Smooth muscle cell (in vitro differentiated cells): ENCODE data around the gene ZWINT. TPM values are rescaled to one million over a fixed set of nuclear protein-coding genes. Genes with fewer than 3 reads are reported as not detected.

ENCODE experiments used
- DNase-seq: peaks from one replicate; lab custom pipeline; 2025; ENCODE audit not compliant: unreplicated experiment; lab: John Stamatoyannopoulos, UW
- H2AFZ ChIP-seq: fragments of 200-600 bp; sonication (generic); 2 replicates; pipeline ENCODE4 v1.6.0; 2016; ENCODE audit warnings: antibody characterized with exemption, low read depth, mild to moderate bottlenecking
- H3F3A ChIP-seq: fragments of 200-600 bp; sonication (generic); 2 replicates; pipeline ENCODE4 v1.6.0; 2017; ENCODE audit warnings: antibody characterized with exemption, low read depth
- H3K27ac ChIP-seq: fragments of 200-600 bp; sonication (generic); 2 replicates; pipeline ENCODE4 v1.5.1; 2016; ENCODE audit warnings: low read depth, mild to moderate bottlenecking
- H3K27me3 ChIP-seq: fragments of 200-600 bp; sonication (generic); 2 replicates; pipeline ENCODE4 v1.6.1; 2016; ENCODE audit warnings: low read depth, mild to moderate bottlenecking
- H3K36me3 ChIP-seq: fragments of 200-600 bp; sonication (generic); 2 replicates; pipeline ENCODE4 v1.5.1; 2016; ENCODE audit warnings: low read depth
- H3K4me1 ChIP-seq: fragments of 200-600 bp; sonication (generic); 2 replicates; pipeline ENCODE4 v1.5.1; 2016; ENCODE audit warnings: low read depth
- H3K4me2 ChIP-seq: fragments of 200-600 bp; sonication (generic); 2 replicates; pipeline ENCODE4 v1.6.0; 2016; ENCODE audit warnings: mild to moderate bottlenecking
- H3K4me3 ChIP-seq: fragments of 200-600 bp; sonication (generic); 2 replicates; pipeline ENCODE4 v1.5.1; 2016; ENCODE audit warnings: mild to moderate bottlenecking
- H3K79me2 ChIP-seq: fragments of 200-600 bp; sonication (generic); 2 replicates; pipeline ENCODE4 v1.6.0; 2016; ENCODE audit warnings: low read depth, mild to moderate bottlenecking
- H3K9ac ChIP-seq: fragments of 200-600 bp; sonication (generic); 2 replicates; pipeline ENCODE4 v1.6.0; 2016; ENCODE audit warnings: low read depth
- H3K9me3 ChIP-seq: fragments of 200-600 bp; sonication (generic); replicated peaks from 2 replicates; pipeline ENCODE4 v1.5.1; 2016; ENCODE audit warnings: low read depth
- H4K20me1 ChIP-seq: fragments of 200-600 bp; sonication (generic); 2 replicates; pipeline ENCODE4 v1.6.0; 2016; ENCODE audit warnings: low read depth
- WGBS: methylation state at CpG from one replicate; pipeline ENCODE4 v1.1.7; 2016; ENCODE audit warnings: low lambda C conversion rate; 5-methylcytosine and 5-hydroxymethylcytosine counted together
- polyA plus RNA-seq: library from polyadenylated mRNA; unstranded; fragments of >200 nt; fragmentation: Nextera tagmentation; extraction: Ambion mirVana; gene quantifications from 2 replicates; pipeline ENCODE4 v1.2.1, GENCODE V29; 2016
- total RNA-seq: library from RNA; depleted of rRNA; stranded (reverse); fragments of >200 nt; gene quantifications from 2 replicates; pipeline ENCODE4 v1.2.3, GENCODE V29; 2014
- TF ChIP-seq, protein P1 (sequence below): fragments of 200-600 bp; sonication (generic); IDR thresholded peaks from 2 replicates; pipeline ENCODE4 v1.5.1; 2017; ENCODE audit warnings: borderline replicate concordance, mild to moderate bottlenecking, antibody characterized with exemption; ENCODE audit not compliant: insufficient read depth, poor library complexity, severe bottlenecking

The ZWINT gene
- total and polyA plus RNA-seq, 2 experiments from 2014 or later, result 19.5 to 27.4 TPM

- Histone ChIP-seq H3K4me2 (peak overlapping the region; percentile 88), H3K27ac (no peak overlapping the region), H4K20me1 (no peaks in the 10 kb centered on the region), H3F3A (peaks cover 4% of the 10 kb centered on the region), H3K9ac (peak overlapping the region; percentile 2), H3K27me3 (no peaks in the 10 kb centered on the region), H2AFZ (peak overlapping the region; percentile 85), H3K79me2 (no peaks in the 10 kb centered on the region), H3K4me1 (no peaks in the 10 kb centered on the region), H3K9me3 (no peaks in the 10 kb centered on the region), H3K36me3 (no peaks in the 10 kb centered on the region), H3K4me3 (peak overlapping the region; percentile 85)
- DNase-seq, result no peak
- 13% methylated on average over 6 of the region's 6 CpGs for WGBS
- TF ChIP-seq, protein P1, sequence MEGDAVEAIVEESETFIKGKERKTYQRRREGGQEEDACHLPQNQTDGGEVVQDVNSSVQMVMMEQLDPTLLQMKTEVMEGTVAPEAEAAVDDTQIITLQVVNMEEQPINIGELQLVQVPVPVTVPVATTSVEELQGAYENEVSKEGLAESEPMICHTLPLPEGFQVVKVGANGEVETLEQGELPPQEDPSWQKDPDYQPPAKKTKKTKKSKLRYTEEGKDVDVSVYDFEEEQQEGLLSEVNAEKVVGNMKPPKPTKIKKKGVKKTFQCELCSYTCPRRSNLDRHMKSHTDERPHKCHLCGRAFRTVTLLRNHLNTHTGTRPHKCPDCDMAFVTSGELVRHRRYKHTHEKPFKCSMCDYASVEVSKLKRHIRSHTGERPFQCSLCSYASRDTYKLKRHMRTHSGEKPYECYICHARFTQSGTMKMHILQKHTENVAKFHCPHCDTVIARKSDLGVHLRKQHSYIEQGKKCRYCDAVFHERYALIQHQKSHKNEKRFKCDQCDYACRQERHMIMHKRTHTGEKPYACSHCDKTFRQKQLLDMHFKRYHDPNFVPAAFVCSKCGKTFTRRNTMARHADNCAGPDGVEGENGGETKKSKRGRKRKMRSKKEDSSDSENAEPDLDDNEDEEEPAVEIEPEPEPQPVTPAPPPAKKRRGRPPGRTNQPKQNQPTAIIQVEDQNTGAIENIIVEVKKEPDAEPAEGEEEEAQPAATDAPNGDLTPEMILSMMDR, result no peak
Observed at GRCh38 chr10:56360583-56360966, 484 bp downstream of the ZWINT start.

DNA sequence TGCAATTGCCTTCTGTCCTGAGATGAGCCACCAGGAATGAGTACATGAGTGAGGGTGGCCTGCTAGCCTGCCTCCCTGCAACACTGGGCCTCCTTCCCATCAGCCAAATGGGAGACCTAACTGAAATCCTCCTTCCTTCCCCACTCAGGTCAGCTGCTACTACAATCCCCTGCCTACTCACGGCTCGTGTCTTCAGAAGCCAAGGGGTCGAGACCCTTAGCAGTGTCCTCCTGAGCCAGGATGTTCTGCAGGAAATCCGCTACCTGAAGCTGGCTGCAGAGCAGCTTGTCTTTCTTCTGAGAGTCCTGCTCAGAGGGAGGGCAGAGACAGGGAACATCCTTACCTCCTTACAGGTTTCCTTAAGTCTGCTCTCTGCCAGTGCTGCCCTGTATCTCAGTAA, 1.2 kb downstream of the ZWINT start:
- peak overlapping the region; percentile 85 for H3K4me3 ChIP-seq
- no peaks in the 10 kb centered on the region for H3K79me2 ChIP-seq
- WGBS, result 95% methylated on average over 4 of the region's 4 CpGs
- H3K36me3 ChIP-seq, result no peaks in the 10 kb centered on the region
- no peaks in the 10 kb centered on the region for H3K27me3 ChIP-seq
- TF ChIP-seq, protein P1, result no peak
- H3F3A ChIP-seq, result peaks cover 4% of the 10 kb centered on the region
- H3K9me3 ChIP-seq, result no peaks in the 10 kb centered on the region
- no peak overlapping the region for H3K27ac ChIP-seq
- no peaks in the 10 kb centered on the region for H4K20me1 ChIP-seq
- H3K4me1 ChIP-seq, result no peaks in the 10 kb centered on the region
- H2AFZ ChIP-seq, result no peak overlapping the region
- peak overlapping the region; percentile 88 for H3K4me2 ChIP-seq
- no peak overlapping the region for H3K9ac ChIP-seq
- no peak for DNase-seq

DNA sequence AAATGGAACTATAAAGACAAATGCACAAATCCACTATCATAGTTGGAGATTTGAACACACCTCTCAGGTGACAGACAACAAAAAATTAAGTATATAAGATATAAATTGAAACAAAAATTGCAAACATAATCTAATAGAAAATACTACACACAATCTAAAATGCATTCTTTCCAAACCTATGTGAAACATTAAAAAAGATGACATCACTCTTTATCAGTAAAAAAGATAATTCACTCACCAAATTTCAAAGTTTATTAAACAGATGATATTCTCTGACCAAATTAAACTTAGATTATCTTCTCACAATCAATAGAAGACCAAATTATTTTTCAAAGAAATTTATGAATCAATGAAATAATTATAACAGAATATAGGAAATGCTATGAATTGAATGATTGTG, 4.0 kb downstream of the ZWINT start:
- no peak overlapping the region for H3K4me2 ChIP-seq
- no peaks in the 10 kb centered on the region for H3K9me3 ChIP-seq
- H3F3A ChIP-seq, result peaks cover 4% of the 10 kb centered on the region
- no peak overlapping the region for H3K27ac ChIP-seq
- no peak overlapping the region for H3K4me3 ChIP-seq
- no peak overlapping the region for H2AFZ ChIP-seq
- TF ChIP-seq, protein P1, result no peak
- no peaks in the 10 kb centered on the region for H3K4me1 ChIP-seq
- H3K9ac ChIP-seq, result no peak overlapping the region
- H3K36me3 ChIP-seq, result no peaks in the 10 kb centered on the region
- no peaks in the 10 kb centered on the region for H3K79me2 ChIP-seq
- no peaks in the 10 kb centered on the region for H4K20me1 ChIP-seq
- H3K27me3 ChIP-seq, result no peaks in the 10 kb centered on the region
- DNase-seq, result no peak

DNA sequence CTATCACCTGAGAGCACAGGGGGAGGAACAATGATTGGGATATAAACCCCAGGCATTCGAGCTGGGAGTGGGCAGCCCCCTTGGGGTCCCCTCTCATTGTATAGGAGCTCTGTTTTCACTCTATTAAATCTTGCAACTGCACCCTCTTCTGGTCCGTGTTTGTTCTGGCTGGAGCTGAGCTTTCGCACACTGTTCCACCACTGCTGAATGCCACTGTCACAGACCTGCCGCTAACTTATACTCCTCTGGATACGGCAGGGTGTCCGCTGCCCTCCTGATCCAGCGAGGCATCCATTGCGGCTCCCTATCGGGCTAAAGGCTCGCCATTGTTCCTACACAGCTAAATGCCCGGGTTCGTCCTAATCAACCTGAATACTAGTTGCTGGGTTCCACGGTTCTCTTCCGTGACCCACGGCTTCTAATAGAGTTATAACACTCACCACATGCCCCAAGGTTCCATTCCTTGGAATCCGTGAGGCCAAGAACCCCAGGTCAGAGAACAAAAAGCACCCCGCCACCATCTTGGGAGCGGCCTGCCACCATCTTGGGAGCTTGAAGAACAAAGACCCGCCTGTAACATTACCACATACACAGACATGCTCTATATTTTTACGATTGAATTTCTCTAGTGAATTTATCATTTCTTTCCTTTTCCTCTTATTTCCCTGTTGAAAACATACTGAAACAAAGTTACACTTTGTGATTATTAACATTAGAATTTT, 9.0 kb downstream of the ZWINT start:
- Histone ChIP-seq H3K4me2 (no peak overlapping the region), H3F3A (no peaks in the 10 kb centered on the region), H3K27ac (no peak overlapping the region), H4K20me1 (no peaks in the 10 kb centered on the region), H3K9me3 (no peaks in the 10 kb centered on the region), H3K9ac (no peak overlapping the region), H3K4me1 (no peaks in the 10 kb centered on the region), H3K4me3 (no peak overlapping the region), H3K36me3 (no peaks in the 10 kb centered on the region), H2AFZ (no peak overlapping the region), H3K79me2 (no peaks in the 10 kb centered on the region), H3K27me3 (no peaks in the 10 kb centered on the region)
- no peak for DNase-seq
- WGBS, result 98% methylated on average over 20 of the region's 20 CpGs
- TF ChIP-seq, protein P1, result no peak
